Measurements from ENCODE around the gene GANAB. TPM values are rescaled to one million over a fixed set of nuclear protein-coding genes. Genes with fewer than 3 reads are reported as not detected.
"Not testable (repeated sequence)": the region's sequence is repeated elsewhere in the genome, so short reads cannot be mapped to it uniquely, and the experiment has no call there.

GANAB gene
- total and polyA plus RNA-seq, 7 donors, result 34.3 to 64.6 (median 62.0) TPM

DNA sequence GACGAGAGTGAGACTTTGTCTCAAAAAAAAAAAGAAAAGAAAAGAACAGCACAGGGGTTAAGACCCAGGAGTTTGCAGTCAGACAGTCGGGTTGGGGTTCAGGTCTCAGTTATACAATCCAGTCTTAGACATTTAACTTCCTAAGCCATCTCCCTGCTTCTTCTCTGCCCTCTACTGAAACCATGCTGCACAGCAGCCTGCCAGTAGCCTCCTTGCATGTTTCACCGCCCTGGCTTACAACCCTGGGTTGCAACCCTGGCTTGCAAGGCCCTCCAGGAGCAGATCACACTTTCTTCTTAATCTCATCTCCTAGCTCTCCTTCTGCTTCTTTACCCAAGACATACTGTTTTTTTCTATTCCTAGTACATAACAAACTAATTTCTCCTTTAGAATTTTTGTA lies 18.7 kb downstream of the GANAB start:
- Histone ChIP-seq H3K27me3 (ENCODE audit: insufficient read depth in 3 of 3, low read length in 2 of 3) (no peaks in the 10 kb centered on the region), H3K27ac (no peak overlapping the region), H3K9me3 (no peaks in the 10 kb centered on the region), H3K4me3 (no peak overlapping the region), H3K36me3 (ENCODE audit: insufficient read depth in 1 of 2, low read depth in 1 of 2) (peaks cover 14 to 78% of the 10 kb centered on the region in 2 donors), H3K4me1 (peaks cover under 1% of the 10 kb centered on the region)
- intact Hi-C loops (cut with DNase I), result no loop called here
- no peak for DNase-seq
- no peak for TF ChIP-seq CTCF (IDR thresholded peaks at IDR 0.05)
- 82 to 89% (median 88%) methylated on average over 3 of the region's 3 CpGs for WGBS, 3 donors
- ATAC-seq, result no peak

DNA sequence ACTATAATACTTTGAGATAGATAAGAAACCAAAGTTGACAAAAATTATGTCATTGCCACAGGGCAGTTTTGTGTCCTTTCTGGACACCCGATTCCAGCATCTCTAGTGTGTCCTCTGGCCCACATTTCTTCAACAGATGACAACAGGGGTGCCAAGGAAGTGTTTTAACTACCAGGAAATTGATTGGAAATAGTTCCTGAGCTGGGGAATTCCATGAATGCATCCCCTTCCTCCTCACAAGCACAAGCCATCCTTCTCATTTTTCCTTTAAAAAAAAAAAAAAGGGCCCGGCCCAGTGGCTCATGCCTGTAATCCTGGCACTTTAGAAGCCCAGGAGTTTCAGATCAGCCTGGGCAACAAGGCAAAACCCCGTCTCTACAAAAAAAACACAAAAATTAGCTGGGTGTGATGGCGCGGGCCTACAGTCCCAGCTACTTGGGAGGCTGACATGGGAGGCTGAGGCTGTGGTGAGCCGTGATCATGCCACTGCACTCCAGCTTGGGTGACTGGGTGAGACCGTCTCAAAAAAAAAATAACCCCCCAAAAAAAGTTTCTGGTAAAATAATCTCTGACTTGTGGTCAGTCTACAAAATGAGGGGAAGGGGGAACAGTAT lies 23.8 kb downstream of the GANAB start:
- DNase-seq, result no peak
- Histone ChIP-seq H3K27ac (peak overlapping the region; percentile 93), H3K27me3 (ENCODE audit: insufficient read depth in 3 of 3, low read length in 2 of 3) (no peaks in the 10 kb centered on the region), H3K9me3 (no peaks in the 10 kb centered on the region), H3K36me3 (ENCODE audit: insufficient read depth in 1 of 2, low read depth in 1 of 2) (peaks cover 2 to 39% of the 10 kb centered on the region in 2 donors), H3K4me1 (peaks cover 21% of the 10 kb centered on the region), H3K4me3 (peak overlapping the region; percentile 79)
- no peak for ATAC-seq
- TF ChIP-seq CTCF (IDR thresholded peaks at IDR 0.05), result no peak
- intact Hi-C loops (cut with DNase I), result no loop called here
- 56 to 71% (median 66%) methylated on average over 7 of the region's 7 CpGs for WGBS, 3 donors

- intact Hi-C loops (cut with DNase I), result no loop called here
- H3K9me3 ChIP-seq, result no peaks in the 10 kb centered on the region
- H3K36me3 ChIP-seq (ENCODE audit: insufficient read depth in 1 of 2, low read depth in 1 of 2), result peaks cover 2 to 39% of the 10 kb centered on the region in 2 donors
- ATAC-seq, result peak; percentile 97 to 99 (median 98)
- H3K27me3 ChIP-seq (ENCODE audit: insufficient read depth in 3 of 3, low read length in 2 of 3), result no peaks in the 10 kb centered on the region
- DNase-seq, result peak; percentile 99
- H3K4me1 ChIP-seq, result peaks cover 21% of the 10 kb centered on the region
- no peak for TF ChIP-seq CTCF (IDR thresholded peaks at IDR 0.05)
- 0 to 1% (median 1%) methylated on average over 46 to 77 of the region's 77 CpGs for WGBS, 3 donors
- peak within 1 kb of the TSS; percentile 93 for H3K27ac ChIP-seq
- peak within 1 kb of the TSS; percentile 79 for H3K4me3 ChIP-seq
Measured at GRCh38 chr11:62621567-62622470, 24.6 kb downstream of the GANAB start, which contains the start of gene B3GAT3. Gene B3GAT3 (minus strand): TSS chr11:62621986. CDS start chr11:62621947, 39 bp downstream.

DNA sequence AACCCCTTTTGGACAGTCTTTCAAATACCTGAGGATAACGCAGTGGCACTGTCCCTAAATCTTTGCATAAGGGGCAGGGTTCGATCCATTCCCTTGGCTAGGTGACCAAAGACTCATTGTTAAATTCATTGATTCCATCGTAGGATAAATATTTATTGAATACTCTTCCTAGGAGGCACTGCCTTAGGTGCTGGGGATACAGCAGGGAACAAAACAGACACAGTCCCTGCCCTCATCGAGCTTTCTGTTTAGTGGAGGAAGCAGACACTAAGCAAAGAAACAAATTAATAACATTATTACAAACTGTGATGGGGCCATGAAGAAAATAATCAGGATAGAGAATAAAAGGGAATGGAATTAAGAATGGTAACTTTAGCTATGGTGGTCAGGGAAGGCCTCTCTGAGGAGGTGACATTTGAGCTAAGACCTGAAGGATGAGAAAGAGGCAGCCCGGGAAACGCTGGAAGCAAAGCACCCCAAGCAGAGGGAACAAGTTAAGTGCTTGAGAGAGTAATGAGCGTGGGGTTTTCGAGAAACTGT lies 25.3 kb downstream of the GANAB start:
- no peak for ATAC-seq
- Histone ChIP-seq H3K4me1 (peaks cover 21% of the 10 kb centered on the region), H3K9me3 (no peaks in the 10 kb centered on the region), H3K4me3 (peak overlapping the region; percentile 79), H3K27me3 (ENCODE audit: insufficient read depth in 3 of 3, low read length in 2 of 3) (no peaks in the 10 kb centered on the region), H3K36me3 (ENCODE audit: insufficient read depth in 1 of 2, low read depth in 1 of 2) (peaks cover 2 to 39% of the 10 kb centered on the region in 2 donors), H3K27ac (peak overlapping the region; percentile 93)
- DNase-seq, result no peak
- intact Hi-C loops (cut with DNase I), result no loop called here
- TF ChIP-seq CTCF (IDR thresholded peaks at IDR 0.05), result no peak
- WGBS, 3 donors, result 31 to 35% (median 34%) methylated on average over 8 of the region's 8 CpGs

DNA sequence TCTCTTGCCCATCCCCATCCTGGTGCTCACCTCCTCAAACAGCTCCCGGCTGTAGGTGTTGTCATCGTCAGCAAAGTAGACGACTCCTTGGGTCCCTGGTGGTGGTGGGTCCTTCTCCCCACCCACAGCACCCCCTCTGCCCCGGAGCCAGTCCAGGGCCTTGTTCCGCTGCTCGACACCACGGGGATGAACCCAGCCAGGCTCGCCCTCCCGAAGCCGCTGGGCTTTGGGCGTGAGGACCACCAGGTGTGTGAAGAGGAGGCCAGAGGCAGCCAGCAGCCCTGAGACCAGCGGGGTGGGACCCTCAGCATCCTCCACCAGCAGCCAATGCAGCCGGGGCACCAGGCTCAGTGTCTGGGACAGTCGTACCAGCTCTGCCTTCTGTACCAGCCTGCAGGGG lies 29.5 kb downstream of the GANAB start:
- intact Hi-C loops (cut with DNase I); H3K4me3 ChIP-seq; ATAC-seq: not testable (repeated sequence)

More for the DNA sequence above, 29.5 kb downstream of the GANAB start:
- not testable (repeated sequence) for H3K9me3 ChIP-seq; DNase-seq; H3K27me3 ChIP-seq (ENCODE audit: insufficient read depth in 3 of 3, low read length in 2 of 3); H3K27ac ChIP-seq
- 92 to 95% (median 92%) methylated on average over 11 to 14 of the region's 14 CpGs for WGBS, 3 donors
- peaks cover 20% of the 10 kb centered on the region for H3K4me1 ChIP-seq
- peaks cover 0 to 44% of the 10 kb centered on the region in 2 donors for H3K36me3 ChIP-seq (ENCODE audit: insufficient read depth in 1 of 2, low read depth in 1 of 2)
